Stromal cell of bone marrow (primary cell): Measurements from ENCODE around the gene POLG2.

Experiments
- DNase-seq: peaks from one replicate; pipeline ENCODE4 v3.0.0-alpha.2; 2012; ENCODE audit warnings: low read depth

The POLG2 gene

GRCh38 chr17:64496786-64497564 is at the start of gene POLG2:
TSS of gene POLG2 (minus strand) at chr17:64497054. CDS start at chr17:64496968, 86 bp downstream.
- peak; percentile 82 for DNase-seq

- DNase-seq, result no peak
Measured at GRCh38 chr17:64544742-64545141, 47.9 kb upstream of the POLG2 start.

- no peak for DNase-seq
Measured at GRCh38 chr17:64540118-64540776, 43.4 kb upstream of the POLG2 start.

- no peak for DNase-seq
Measured at GRCh38 chr17:64538508-64539130, 41.8 kb upstream of the POLG2 start.

GRCh38 chr17:64537488-64537887 is 40.6 kb upstream of the POLG2 start:
- DNase-seq, result no peak

GRCh38 chr17:64536913-64537312 is 40.1 kb upstream of the POLG2 start:
- no peak for DNase-seq

- no peak for DNase-seq
Measured at GRCh38 chr17:64535357-64535756, 38.5 kb upstream of the POLG2 start.

- DNase-seq, result no peak
Measured at GRCh38 chr17:64534187-64534586, 37.3 kb upstream of the POLG2 start.

GRCh38 chr17:64533784-64534183 is 36.9 kb upstream of the POLG2 start:
- no peak for DNase-seq

- DNase-seq, result no peak
Measured at GRCh38 chr17:64532409-64532808, 35.6 kb upstream of the POLG2 start.

- peak; percentile 73 for DNase-seq
Measured at GRCh38 chr17:64531955-64532371, 35.1 kb upstream of the POLG2 start.

- no peak for DNase-seq
Measured at GRCh38 chr17:64529221-64529620, 32.4 kb upstream of the POLG2 start.

GRCh38 chr17:64527914-64528313 is 31.1 kb upstream of the POLG2 start:
- DNase-seq, result no peak

GRCh38 chr17:64520359-64520758 is 23.5 kb upstream of the POLG2 start:
- no peak for DNase-seq

- no peak for DNase-seq
Measured at GRCh38 chr17:64519601-64520000, 22.7 kb upstream of the POLG2 start.

- no peak for DNase-seq
Measured at GRCh38 chr17:64515829-64516228, 19.0 kb upstream of the POLG2 start.

GRCh38 chr17:64515419-64515818 is 18.6 kb upstream of the POLG2 start:
- no peak for DNase-seq

- DNase-seq, result no peak
Measured at GRCh38 chr17:64509179-64509578, 12.3 kb upstream of the POLG2 start.

- no peak for DNase-seq
Measured at GRCh38 chr17:64508683-64509082, 11.8 kb upstream of the POLG2 start.

GRCh38 chr17:64507413-64507782 is 10.5 kb upstream of the POLG2 start:
- DNase-seq, result peak; percentile 67

GRCh38 chr17:64506576-64507412 is 9.9 kb upstream of the POLG2 start, which contains the start of gene CEP95:
TSS of gene CEP95 (plus strand) at chr17:64506977. CDS start at chr17:64507098, 121 bp downstream.
- peak; percentile 95 for DNase-seq

GRCh38 chr17:64506201-64506575 is 9.3 kb upstream of the POLG2 start, which contains the start of gene DDX5:
TSS of gene DDX5 (minus strand) at chr17:64506289. CDS start at chr17:64506119, 170 bp downstream.
- DNase-seq, result peak; percentile 87
